Measurements from ENCODE around the gene POP5.
"Not testable (repeated sequence)": the region's sequence is repeated elsewhere in the genome, so short reads cannot be mapped to it uniquely, and the experiment has no call there.

POP5 gene

GRCh38 chr12:120536064-120536791 lies 45.0 kb downstream of the POP5 start:
- Histone ChIP-seq H2AFZ (no peak overlapping the region), H3K27me3 (ENCODE audit: control insufficient read depth, insufficient read depth, low read length) (no peaks in the 10 kb centered on the region), H3K4me1 (peaks cover 41% of the 10 kb centered on the region), H3K9ac (no peak overlapping the region), H3K4me2 (ENCODE audit: low read length) (peak overlapping the region; percentile 98), H3K79me2 (peaks cover 52% of the 10 kb centered on the region), H3K4me3 (ENCODE audit: low read depth, low read length) (peak overlapping the region; percentile 96), H3K9me3 (ENCODE audit: control insufficient read depth, low read length) (no peaks in the 10 kb centered on the region), H3K27ac (no peak overlapping the region), H3K36me3 (ENCODE audit: control insufficient read depth, insufficient read depth, low read length) (no peaks in the 10 kb centered on the region)
- TF ChIP-seq CTCF (IDR thresholded peaks at IDR 0.05) = no peak

- peaks cover 45% of the 10 kb centered on the region for H3K79me2 ChIP-seq
- peak overlapping the region; percentile 98 for H3K4me2 ChIP-seq (ENCODE audit: low read length)
- peak overlapping the region; percentile 96 for H3K4me3 ChIP-seq (ENCODE audit: low read depth, low read length)
- no peaks in the 10 kb centered on the region for H3K36me3 ChIP-seq (ENCODE audit: control insufficient read depth, insufficient read depth, low read length)
- H3K9me3 ChIP-seq (ENCODE audit: control insufficient read depth, low read length) = no peaks in the 10 kb centered on the region
- H3K27me3 ChIP-seq (ENCODE audit: control insufficient read depth, insufficient read depth, low read length) = no peaks in the 10 kb centered on the region
- no peak for TF ChIP-seq CTCF (IDR thresholded peaks at IDR 0.05)
- H3K9ac ChIP-seq = peak overlapping the region; percentile 93
- peak overlapping the region; percentile 76 for H3K27ac ChIP-seq
- H3K4me1 ChIP-seq = peaks cover 38% of the 10 kb centered on the region
- peak overlapping the region; percentile 61 for H2AFZ ChIP-seq
Measured at GRCh38 chr12:120534703-120535655, 46.2 kb downstream of the POP5 start.

GRCh38 chr12:120534203-120534702 lies 46.9 kb downstream of the POP5 start, which contains the start of gene RNF10:
Gene RNF10 (plus strand): TSS chr12:120534356. CDS start chr12:120534812, 456 bp downstream.
- Histone ChIP-seq H3K9me3 (ENCODE audit: control insufficient read depth, low read length) (no peaks in the 10 kb centered on the region), H3K27ac (peak within 1 kb of the TSS; percentile 76), H2AFZ (peak within 1 kb of the TSS; percentile 61), H3K36me3 (ENCODE audit: control insufficient read depth, insufficient read depth, low read length) (no peaks in the 10 kb centered on the region), H3K27me3 (ENCODE audit: control insufficient read depth, insufficient read depth, low read length) (no peaks in the 10 kb centered on the region), H3K4me3 (ENCODE audit: low read depth, low read length) (peak within 1 kb of the TSS; percentile 96), H3K79me2 (peaks cover 40% of the 10 kb centered on the region), H3K9ac (peak within 1 kb of the TSS; percentile 93), H3K4me2 (ENCODE audit: low read length) (peak within 1 kb of the TSS; percentile 98), H3K4me1 (peaks cover 35% of the 10 kb centered on the region)
- TF ChIP-seq CTCF (IDR thresholded peaks at IDR 0.05) = no peak

GRCh38 chr12:120532701-120533238 lies 48.4 kb downstream of the POP5 start:
- TF ChIP-seq CTCF (IDR thresholded peaks at IDR 0.05) = no peak
- Histone ChIP-seq H3K27ac (no peak overlapping the region), H2AFZ (no peak overlapping the region), H3K9me3 (ENCODE audit: control insufficient read depth, low read length) (no peaks in the 10 kb centered on the region), H3K4me1 (peaks cover 22% of the 10 kb centered on the region), H3K79me2 (peaks cover 38% of the 10 kb centered on the region), H3K27me3 (ENCODE audit: control insufficient read depth, insufficient read depth, low read length) (no peaks in the 10 kb centered on the region), H3K4me3 (ENCODE audit: low read depth, low read length) (no peak overlapping the region), H3K9ac (no peak overlapping the region), H3K4me2 (ENCODE audit: low read length) (no peak overlapping the region), H3K36me3 (ENCODE audit: control insufficient read depth, insufficient read depth, low read length) (no peaks in the 10 kb centered on the region)

- not testable (repeated sequence) for H3K9me3 ChIP-seq (ENCODE audit: control insufficient read depth, low read length); H3K27me3 ChIP-seq (ENCODE audit: control insufficient read depth, insufficient read depth, low read length); H3K4me1 ChIP-seq; H3K4me2 ChIP-seq (ENCODE audit: low read length); H3K27ac ChIP-seq; H3K9ac ChIP-seq; H3K36me3 ChIP-seq (ENCODE audit: control insufficient read depth, insufficient read depth, low read length)
- Histone ChIP-seq H2AFZ (peak overlapping the region; percentile 96), H3K4me3 (ENCODE audit: low read depth, low read length) (peak overlapping the region; percentile 97), H3K79me2 (peaks cover 15% of the 10 kb centered on the region)
Measured at GRCh38 chr12:120530418-120530761, 50.8 kb downstream of the POP5 start.
